Pancreas (tissue), 10 donors: Measurements from ENCODE around the gene SULT1A3. TPM values are rescaled to one million over a fixed set of nuclear protein-coding genes. Genes with fewer than 3 reads are reported as not detected.
"Not testable (repeated sequence)": the region's sequence is repeated elsewhere in the genome, so short reads cannot be mapped to it uniquely, and the experiment has no call there.

Source experiments
- ATAC-seq, 4 donors: fragments of 200-7000 bp; cut with Tn5 transposase; one replicate each; pipeline versions ENCODE4 v1.8.0 to v1.9.1; 2020; ENCODE audit warnings: mild to moderate bottlenecking in 4 of 4, moderate library complexity in 4 of 4
- DNase-seq, 6 donors: peaks; one replicate each; pipeline ENCODE4 v3.0.0-alpha.2; 2020
- FAIRE-seq: peaks from 2 replicates; lab custom pipeline; 2012; peaks lifted over from hg19 to GRCh38; lab: Jason Lieb, UNC
- H3K27ac ChIP-seq, 4 donors: fragments of 200-600 bp; sonication (generic); 1 replicate in 3 of 4; 2 replicates in 1 of 4; pipeline versions ENCODE4 v1.5.0 to v1.8.0; 2020
- H3K27me3 ChIP-seq, 4 donors: fragments of 200-600 bp; one replicate each; pipeline ENCODE4 v1.8.0; 2021
- H3K36me3 ChIP-seq, 3 donors: fragments of 200-600 bp; sonication (generic) in 1 of 3; one replicate each; pipeline versions ENCODE4 v1.5.0 to v1.8.0; 2020 to 2021
- H3K4me1 ChIP-seq, 3 donors: fragments of 200-600 bp; one replicate each; pipeline ENCODE4 v1.8.0; 2021
- H3K4me3 ChIP-seq, 4 donors: fragments of 200-600 bp; sonication (generic) in 2 of 4; one replicate each; pipeline versions ENCODE4 v1.5.0 to v1.8.0; 2020 to 2021
- H3K9me3 ChIP-seq, 4 donors: fragments of 200-600 bp; one replicate each; pipeline ENCODE4 v1.8.0; 2021
- WGBS, 2 donors: extraction: QIAGEN DNeasy Blood & Tissue Kit; methylation state at CpG; one replicate each; pipeline ENCODE4 v1.1.7; 2013; 5-methylcytosine and 5-hydroxymethylcytosine counted together
- intact Hi-C, 3 donors: fragments of 100-400 bp; cut with DNase I; formaldehyde crosslinking; loops; one replicate each; pipeline versions ENCODE4 v1.11.1 to v1.14.2; 2022
- polyA plus RNA-seq, 2 donors: library from polyadenylated mRNA; stranded (reverse); fragments of 200-250 nt; gene quantifications; one replicate each; pipeline ENCODE4 v1.2.3, GENCODE V29; 2013
- total RNA-seq, 6 donors: library from RNA; stranded (reverse); fragmentation: NEBNext Ultra II Directional in 4 of 6; extraction: Animal tissue kit (Norgen Biotek cat#: 25700) in 4 of 6; gene quantifications; one replicate each; pipeline versions ENCODE4 v1.2.1 to v1.2.4, GENCODE V29; 2021 to 2023
- TF ChIP-seq, protein P1 (sequence below), 4 donors: fragments of 200-600 bp; sonication (generic) in 3 of 4; IDR thresholded peaks; one replicate each; pipeline versions ENCODE4 v1.5.0 to v1.8.0; 2021; ENCODE audit warnings: antibody characterized with exemption in 4 of 4
- donor health status: healthy with polysubstance abuse.
- donor health status: DM: no; HTN: no; CAD: no; lungs with moderate emphysema.
- donor health status: DM: no; HTN: no; CAD: no.
- donor health status: control.
- donor health status: control.
- donor health status: Bipolar disorder and iron deficiency.
- donor health status: DM: yes; HTN: yes; CAD: no.
- donor health status: DM: no; HTN: no; CAD: no.
- donor health status: DM: no; HTN: no; CAD: no.
- donor health status: DM: yes; HTN: yes; CAD: no.

The SULT1A3 gene
- total and polyA plus RNA-seq, 8 donors = 1.0 to 106 (median 5.7) TPM

- DNase-seq = no peak
- WGBS, 2 donors = 82 to 85% methylated on average over 3 of the region's 3 CpGs
- intact Hi-C loops = no loop called here
Measured at GRCh38 chr16:30163538-30163937, 35.5 kb upstream of the SULT1A3 start.

DNA sequence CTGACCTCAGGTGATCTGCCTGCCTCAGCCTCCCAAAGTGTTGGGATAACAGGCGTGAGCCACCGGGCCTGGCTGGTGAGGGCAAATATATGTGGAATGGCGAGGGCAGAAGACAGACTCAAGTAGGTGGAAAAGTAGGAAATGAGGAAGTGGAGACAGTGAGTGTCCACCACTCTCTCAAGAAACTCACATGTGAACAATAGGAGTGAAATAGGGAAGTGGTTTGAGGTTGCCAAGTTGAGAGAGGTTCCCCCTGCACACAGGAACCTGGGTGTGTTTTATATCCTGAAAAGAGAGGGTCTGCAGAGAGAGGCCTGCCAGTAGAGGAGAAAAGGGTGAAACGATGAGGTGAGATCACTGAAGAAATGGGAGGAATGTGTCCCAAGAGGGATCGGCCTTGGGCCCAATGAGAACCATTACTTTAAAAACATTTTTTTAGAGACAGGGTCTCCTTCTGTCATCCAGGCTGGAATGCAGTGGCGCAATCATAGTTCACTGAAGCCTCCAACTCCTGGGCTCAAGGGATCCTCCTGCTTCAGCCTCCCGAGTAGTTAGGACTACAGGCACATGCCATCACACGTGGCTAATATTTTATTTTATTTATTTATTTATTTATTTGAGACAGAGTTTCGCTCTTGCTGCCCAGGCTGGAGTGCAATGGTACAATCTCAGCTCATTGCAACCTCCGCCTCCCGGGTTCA, 32.7 kb upstream of the SULT1A3 start:
- FAIRE-seq (no peak), ATAC-seq (peak in 2 of 4 donors; percentile 23 to 71), DNase-seq (no peak)
- no peak overlapping the region for H3K4me3 ChIP-seq
- intact Hi-C loops = no loop called here
- no peaks in the 10 kb centered on the region for H3K36me3 ChIP-seq
- H3K27ac ChIP-seq = no peak overlapping the region
- no peaks in the 10 kb centered on the region for H3K4me1 ChIP-seq
- 83 to 89% methylated on average over 11 of the region's 11 CpGs for WGBS, 2 donors
- H3K27me3 ChIP-seq = no peaks in the 10 kb centered on the region
- H3K9me3 ChIP-seq = no peaks in the 10 kb centered on the region
- TF ChIP-seq, protein P1, sequence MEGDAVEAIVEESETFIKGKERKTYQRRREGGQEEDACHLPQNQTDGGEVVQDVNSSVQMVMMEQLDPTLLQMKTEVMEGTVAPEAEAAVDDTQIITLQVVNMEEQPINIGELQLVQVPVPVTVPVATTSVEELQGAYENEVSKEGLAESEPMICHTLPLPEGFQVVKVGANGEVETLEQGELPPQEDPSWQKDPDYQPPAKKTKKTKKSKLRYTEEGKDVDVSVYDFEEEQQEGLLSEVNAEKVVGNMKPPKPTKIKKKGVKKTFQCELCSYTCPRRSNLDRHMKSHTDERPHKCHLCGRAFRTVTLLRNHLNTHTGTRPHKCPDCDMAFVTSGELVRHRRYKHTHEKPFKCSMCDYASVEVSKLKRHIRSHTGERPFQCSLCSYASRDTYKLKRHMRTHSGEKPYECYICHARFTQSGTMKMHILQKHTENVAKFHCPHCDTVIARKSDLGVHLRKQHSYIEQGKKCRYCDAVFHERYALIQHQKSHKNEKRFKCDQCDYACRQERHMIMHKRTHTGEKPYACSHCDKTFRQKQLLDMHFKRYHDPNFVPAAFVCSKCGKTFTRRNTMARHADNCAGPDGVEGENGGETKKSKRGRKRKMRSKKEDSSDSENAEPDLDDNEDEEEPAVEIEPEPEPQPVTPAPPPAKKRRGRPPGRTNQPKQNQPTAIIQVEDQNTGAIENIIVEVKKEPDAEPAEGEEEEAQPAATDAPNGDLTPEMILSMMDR (IDR thresholded peaks at IDR 0.05) = no peak

More at GRCh38 chr16:30163538-30163937, 35.5 kb upstream of the SULT1A3 start:
- no peak for FAIRE-seq
- H3K27ac ChIP-seq = no peak overlapping the region
- H3K9me3 ChIP-seq = no peaks in the 10 kb centered on the region
- H3K4me1 ChIP-seq = no peaks in the 10 kb centered on the region
- no peak for ATAC-seq
- TF ChIP-seq, protein P1 (IDR thresholded peaks at IDR 0.05) = no peak
- no peaks in the 10 kb centered on the region for H3K27me3 ChIP-seq
- H3K36me3 ChIP-seq = no peaks in the 10 kb centered on the region
- H3K4me3 ChIP-seq = no peak overlapping the region

- 78 to 95% methylated on average over 4 to 16 of the region's 29 CpGs for WGBS, 2 donors
- H3K27ac ChIP-seq, H3K4me1 ChIP-seq, H3K36me3 ChIP-seq, ATAC-seq, FAIRE-seq, H3K9me3 ChIP-seq, H3K27me3 ChIP-seq, H3K4me3 ChIP-seq, intact Hi-C loops: not testable (repeated sequence)
- DNase-seq = peak in 1 of 6 donors; percentile 57
Measured at GRCh38 chr16:30168746-30169145, 30.3 kb upstream of the SULT1A3 start.

DNA sequence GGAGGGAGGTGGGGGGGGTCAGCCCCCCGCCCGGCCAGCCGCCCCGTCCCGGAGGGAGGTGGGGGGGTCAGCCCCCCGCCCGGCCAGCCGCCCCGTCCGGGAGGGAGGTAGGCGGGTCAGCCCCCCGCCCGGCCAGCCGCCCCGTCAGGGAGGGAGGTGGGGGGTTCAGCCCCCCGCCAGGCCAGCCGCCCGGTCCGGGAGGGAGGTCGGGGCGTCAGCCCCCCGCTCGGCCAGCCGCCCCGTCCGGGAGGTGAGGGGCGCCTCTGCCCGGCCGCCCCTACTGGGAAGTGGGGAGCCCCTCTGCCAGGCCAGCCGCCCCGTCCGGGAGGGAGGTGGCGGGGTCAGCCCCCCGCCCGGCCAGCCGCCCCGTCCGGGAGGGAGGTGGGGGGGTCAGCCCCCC, 29.6 kb upstream of the SULT1A3 start:
- peak in 1 of 6 donors; percentile 59 for DNase-seq
- H3K27me3 ChIP-seq, H3K36me3 ChIP-seq, H3K27ac ChIP-seq, H3K4me3 ChIP-seq, ATAC-seq, intact Hi-C loops, FAIRE-seq, H3K4me1 ChIP-seq, H3K9me3 ChIP-seq: not testable (repeated sequence)
- 89 to 94% methylated on average over 11 to 31 of the region's 38 CpGs for WGBS, 2 donors

DNA sequence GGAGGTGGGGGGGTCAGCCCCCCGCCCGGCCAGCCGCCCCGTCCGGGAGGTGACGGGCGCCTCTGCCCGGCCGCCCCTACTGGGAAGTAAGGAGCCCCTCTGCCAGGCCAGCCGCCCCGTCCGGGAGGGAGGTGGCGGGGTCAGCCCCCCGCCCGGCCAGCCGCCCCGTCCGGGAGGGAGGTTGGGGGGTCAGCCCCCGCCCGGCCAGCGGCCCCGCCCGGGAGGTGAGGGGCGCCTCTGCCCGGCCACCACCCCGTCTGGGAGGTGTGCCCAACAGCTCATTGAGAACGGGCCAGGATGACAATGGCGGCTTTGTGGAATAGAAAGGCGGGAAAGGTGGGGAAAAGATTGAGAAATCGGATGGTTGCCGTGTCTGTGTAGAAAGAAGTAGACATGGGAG, 28.9 kb upstream of the SULT1A3 start:
- H3K4me3 ChIP-seq, FAIRE-seq, H3K36me3 ChIP-seq, ATAC-seq, H3K9me3 ChIP-seq, intact Hi-C loops, H3K27me3 ChIP-seq, H3K4me1 ChIP-seq, H3K27ac ChIP-seq: not testable (repeated sequence)
- WGBS, 2 donors = 68 to 79% methylated on average over 12 to 17 of the region's 31 CpGs
- peak in 1 of 6 donors; percentile 39 for DNase-seq

GRCh38 chr16:30173054-30173453, 26.0 kb upstream of the SULT1A3 start:
- intact Hi-C loops = no loop called here
- Histone ChIP-seq H3K27ac (no peak overlapping the region), H3K27me3 (no peaks in the 10 kb centered on the region), H3K4me3 (no peak overlapping the region), H3K9me3 (no peaks in the 10 kb centered on the region), H3K36me3 (no peaks in the 10 kb centered on the region), H3K4me1 (no peaks in the 10 kb centered on the region)
- DNase-seq = no peak
- ATAC-seq = no peak
- WGBS, 2 donors = 70 to 75% methylated on average over 7 of the region's 7 CpGs
- FAIRE-seq = no peak
- TF ChIP-seq, protein P1 (IDR thresholded peaks at IDR 0.05) = no peak

- DNase-seq, H3K27ac ChIP-seq, FAIRE-seq, H3K9me3 ChIP-seq, H3K4me3 ChIP-seq, H3K4me1 ChIP-seq, ATAC-seq, H3K27me3 ChIP-seq, H3K36me3 ChIP-seq: not testable (repeated sequence)
- 89 to 90% methylated on average over 6 of the region's 6 CpGs for WGBS, 2 donors
- intact Hi-C loops = loop anchor here in 1 of 3 donors (5.0 kb wide), 1 partner anchor 50 kb away; no protein-coding TSS in a partner anchor
Measured at GRCh38 chr16:30176876-30177275, 22.2 kb upstream of the SULT1A3 start.
